ENCODE data around the gene CRYM. TPM values are rescaled to one million over a fixed set of nuclear protein-coding genes. Genes with fewer than 3 reads are reported as not detected.
"Not testable (repeated sequence)": the region's sequence is repeated elsewhere in the genome, so short reads cannot be mapped to it uniquely, and the experiment has no call there.

Gene CRYM
- total RNA-seq, 2 experiments from 2014 or later, result not detected

DNA sequence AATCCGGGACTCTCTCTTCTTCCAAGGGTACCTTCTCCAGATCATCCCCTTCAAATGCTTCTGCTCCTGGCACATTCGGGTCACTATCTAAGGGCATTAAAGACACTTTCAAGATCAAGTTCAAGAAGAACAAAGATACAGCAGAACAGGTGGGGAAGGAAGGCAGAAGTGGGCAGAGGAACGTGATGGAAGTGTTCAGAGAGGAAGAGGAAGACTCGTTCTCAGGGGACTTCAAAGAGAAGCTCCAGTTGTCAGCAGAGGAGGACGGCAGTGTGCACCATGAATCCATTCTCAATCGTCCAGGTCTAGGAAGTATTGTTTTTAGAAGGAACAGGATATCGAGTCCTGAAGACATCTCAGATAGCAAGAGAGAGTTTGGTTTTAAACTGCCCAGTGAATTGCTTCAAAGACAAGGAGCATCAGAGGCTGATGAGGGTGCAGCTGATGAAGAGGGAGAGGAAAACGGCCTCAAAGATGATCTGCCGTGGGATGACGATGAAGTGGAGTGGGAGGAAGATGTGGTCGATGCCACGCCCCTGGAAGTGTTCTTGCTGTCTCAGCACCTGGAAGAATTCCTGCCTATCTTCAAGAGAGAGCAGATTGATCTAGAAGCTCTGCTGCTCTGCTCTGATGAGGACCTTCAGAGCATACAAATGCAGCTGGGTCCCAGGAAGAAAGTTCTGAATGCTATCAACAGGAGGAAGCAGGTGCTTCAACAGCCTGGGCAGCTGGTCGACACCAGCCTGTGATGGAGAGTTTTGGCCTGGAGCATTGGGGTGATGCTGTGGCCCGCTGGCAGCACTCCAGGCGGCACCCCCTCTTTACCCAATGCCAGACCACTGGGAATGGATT lies 27.8 kb downstream of the CRYM start:
- H3K9me3 Mint-ChIP-seq, result no peaks in the 10 kb centered on the region
- DNase-seq, result no peak
- no peak overlapping the region for H3K27ac Mint-ChIP-seq
- H3K36me3 Mint-ChIP-seq (ENCODE audit: low read depth), result no peaks in the 10 kb centered on the region
- ChIA-PET CTCF (no interaction called here), POLR2A (no interaction called here)
- H3K27me3 Mint-ChIP-seq, result peaks cover 26% of the 10 kb centered on the region
- no peaks in the 10 kb centered on the region for H3K4me1 Mint-ChIP-seq
- no peak overlapping the region for H3K4me3 Mint-ChIP-seq

DNA sequence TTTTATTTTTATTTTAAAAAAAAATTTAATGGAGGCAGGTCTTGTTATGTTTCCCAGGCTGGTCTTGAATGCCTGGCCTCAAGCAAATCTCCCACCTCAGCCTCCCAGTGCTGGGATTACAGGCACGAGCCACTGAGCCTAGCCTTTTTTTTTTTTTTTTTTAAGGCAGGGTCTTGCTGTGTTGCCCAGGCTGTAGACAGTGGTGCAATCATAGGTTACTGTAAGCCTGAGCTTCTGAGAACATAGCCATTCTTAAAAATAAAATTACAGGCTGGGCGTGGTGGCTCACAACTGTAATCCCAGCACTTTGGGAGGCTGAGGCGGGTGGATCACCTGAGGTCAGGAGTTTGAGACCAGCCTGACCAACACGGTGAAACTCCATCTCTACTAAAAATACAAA lies 29.9 kb downstream of the CRYM start:
- DNase-seq; H3K27ac Mint-ChIP-seq; CTCF ChIA-PET; H3K36me3 Mint-ChIP-seq (ENCODE audit: low read depth); H3K4me3 Mint-ChIP-seq; POLR2A ChIA-PET; H3K9me3 Mint-ChIP-seq; H3K4me1 Mint-ChIP-seq: not testable (repeated sequence)
- peaks cover 29% of the 10 kb centered on the region for H3K27me3 Mint-ChIP-seq

DNA sequence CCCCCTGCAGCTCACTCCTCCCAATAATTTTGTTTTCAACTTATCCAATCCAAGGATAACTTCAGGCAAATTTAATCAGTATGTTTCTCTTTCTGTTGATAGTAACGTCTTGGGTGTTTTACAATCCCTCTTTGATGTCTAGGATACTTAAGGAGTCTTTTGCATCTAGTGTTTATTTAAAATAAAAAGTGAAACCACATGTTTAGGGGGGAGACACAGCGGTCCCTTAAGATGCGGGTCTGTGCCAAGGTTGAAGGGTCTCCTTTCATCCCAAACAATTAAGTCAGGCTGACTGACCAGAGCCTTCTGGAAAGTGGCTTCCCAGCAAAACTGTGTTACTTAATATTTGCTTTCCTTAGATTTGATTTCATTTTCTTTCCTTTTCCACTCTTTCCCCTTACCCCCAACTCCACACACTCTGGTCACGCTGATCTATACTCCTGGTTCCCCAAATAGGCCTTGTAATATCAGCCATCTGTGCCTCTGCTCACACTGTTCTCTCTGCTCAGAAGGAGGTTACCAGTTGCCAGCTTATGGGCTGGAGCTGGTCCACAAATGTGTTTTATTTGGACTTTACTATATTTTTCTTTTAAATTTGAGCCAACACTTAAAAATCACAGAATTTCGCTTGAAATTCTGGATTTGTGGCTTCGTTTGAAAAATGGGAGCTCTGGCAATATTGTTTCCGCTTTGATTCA lies 33.4 kb downstream of the CRYM start:
- Mint-ChIP-seq H3K4me3 (no peak overlapping the region), H3K9me3 (no peaks in the 10 kb centered on the region), H3K36me3 (ENCODE audit: low read depth) (no peaks in the 10 kb centered on the region), H3K27ac (no peak overlapping the region), H3K4me1 (no peaks in the 10 kb centered on the region), H3K27me3 (peaks cover 23% of the 10 kb centered on the region)
- ChIA-PET CTCF (interaction anchor here (0.6 kb wide), 1 partner anchor 169 kb away, joined by 3 read pairs; no protein-coding TSS in a partner anchor), POLR2A (no interaction called here)
- DNase-seq, result no peak

DNA sequence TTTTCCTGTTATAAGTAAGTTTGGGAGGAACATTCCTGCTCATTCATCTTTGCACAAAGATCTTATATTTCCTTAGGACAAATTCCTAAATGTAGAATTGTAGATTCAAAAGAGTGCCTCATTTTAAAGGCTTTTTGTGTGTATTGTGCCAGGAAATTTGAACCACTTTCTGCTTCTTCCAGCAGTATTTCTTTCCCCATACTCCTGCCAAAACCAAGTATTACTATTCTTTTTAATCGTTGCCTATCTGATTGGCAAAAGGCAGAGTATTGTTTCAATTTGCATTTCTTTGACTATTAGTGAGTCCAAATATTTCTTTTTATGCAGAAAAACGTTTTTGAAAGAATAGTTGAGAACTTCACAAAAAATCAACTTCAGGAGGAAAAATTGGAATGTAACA lies 35.3 kb downstream of the CRYM start:
- Mint-ChIP-seq H3K27ac (no peak overlapping the region), H3K4me3 (no peak overlapping the region), H3K9me3 (no peaks in the 10 kb centered on the region), H3K27me3 (peaks cover 22% of the 10 kb centered on the region), H3K4me1 (no peaks in the 10 kb centered on the region), H3K36me3 (ENCODE audit: low read depth) (no peaks in the 10 kb centered on the region)
- POLR2A ChIA-PET, result no interaction called here
- CTCF ChIA-PET, result no interaction called here
- DNase-seq, result no peak

DNA sequence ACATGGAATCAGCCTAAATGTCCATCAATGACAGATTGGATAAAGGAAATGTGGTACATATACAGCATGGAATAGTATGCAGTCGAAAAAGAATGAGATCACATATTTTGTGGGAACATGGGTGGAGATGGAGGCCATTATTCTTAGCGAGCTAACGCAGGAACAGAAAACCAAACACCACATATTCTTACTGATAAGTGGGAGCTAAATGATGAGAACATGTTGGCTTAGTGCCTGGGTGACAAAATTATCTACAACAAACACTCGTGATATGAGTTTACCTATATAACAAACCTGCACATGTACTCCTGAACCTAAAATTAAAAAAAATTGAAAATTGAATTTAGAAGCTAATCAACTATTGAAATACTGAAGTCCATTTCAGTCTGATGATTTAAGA lies 38.4 kb downstream of the CRYM start:
- ChIA-PET CTCF (no interaction called here), POLR2A (no interaction called here)
- H3K4me3 Mint-ChIP-seq, result no peak overlapping the region
- peaks cover 16% of the 10 kb centered on the region for H3K27me3 Mint-ChIP-seq
- H3K4me1 Mint-ChIP-seq, result no peaks in the 10 kb centered on the region
- no peak overlapping the region for H3K27ac Mint-ChIP-seq
- H3K36me3 Mint-ChIP-seq (ENCODE audit: low read depth), result no peaks in the 10 kb centered on the region
- H3K9me3 Mint-ChIP-seq, result no peaks in the 10 kb centered on the region
- DNase-seq, result no peak

DNA sequence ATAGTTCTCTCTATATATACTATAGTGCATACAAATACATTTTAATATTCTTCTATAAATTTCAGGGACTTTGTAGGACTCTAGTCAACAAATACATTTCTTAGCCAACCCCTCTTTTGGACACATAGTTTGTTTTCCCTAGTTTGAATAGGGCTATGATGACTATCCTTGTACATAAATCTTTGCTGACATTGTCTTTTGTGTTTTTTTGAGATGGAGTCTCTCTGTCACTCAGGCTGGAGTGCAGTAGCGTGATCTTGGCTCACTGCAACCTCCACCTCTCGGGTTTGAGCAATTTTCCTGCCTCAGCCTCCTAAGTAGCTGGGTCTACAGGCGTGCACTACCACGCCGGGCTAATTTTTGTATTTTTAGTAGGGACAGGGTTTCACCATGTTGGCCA lies 41.3 kb downstream of the CRYM start:
- ChIA-PET CTCF (no interaction called here), POLR2A (no interaction called here)
- H3K27me3 Mint-ChIP-seq, result peaks cover 27% of the 10 kb centered on the region
- H3K27ac Mint-ChIP-seq, result no peak overlapping the region
- no peak overlapping the region for H3K4me3 Mint-ChIP-seq
- DNase-seq, result no peak
- no peaks in the 10 kb centered on the region for H3K4me1 Mint-ChIP-seq
- no peaks in the 10 kb centered on the region for H3K9me3 Mint-ChIP-seq
- H3K36me3 Mint-ChIP-seq (ENCODE audit: low read depth), result no peaks in the 10 kb centered on the region

DNA sequence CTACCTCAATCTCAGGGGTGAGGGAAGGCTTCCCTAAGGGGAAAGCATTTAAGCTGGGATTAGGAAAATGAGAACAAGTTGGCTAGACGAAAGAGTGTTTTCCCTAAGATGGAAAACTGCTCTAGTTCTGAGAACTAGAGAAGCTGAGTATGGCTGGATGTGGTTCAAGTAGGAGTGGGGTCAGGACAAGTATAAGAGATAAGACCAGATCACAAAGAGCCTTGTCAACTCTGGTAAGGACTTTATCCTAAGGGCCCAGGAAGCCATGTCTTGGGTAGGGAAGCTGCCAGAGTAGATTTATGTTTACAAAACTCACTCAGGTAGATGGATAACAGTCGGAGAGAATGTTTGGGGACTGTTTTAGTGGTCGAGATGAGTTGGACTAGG lies 42.9 kb downstream of the CRYM start:
- no peaks in the 10 kb centered on the region for H3K36me3 Mint-ChIP-seq (ENCODE audit: low read depth)
- no peak overlapping the region for H3K4me3 Mint-ChIP-seq
- H3K27ac Mint-ChIP-seq, result no peak overlapping the region
- ChIA-PET CTCF (no interaction called here), POLR2A (no interaction called here)
- DNase-seq, result no peak
- H3K27me3 Mint-ChIP-seq, result peaks cover 36% of the 10 kb centered on the region
- H3K4me1 Mint-ChIP-seq, result no peaks in the 10 kb centered on the region
- H3K9me3 Mint-ChIP-seq, result no peaks in the 10 kb centered on the region

DNA sequence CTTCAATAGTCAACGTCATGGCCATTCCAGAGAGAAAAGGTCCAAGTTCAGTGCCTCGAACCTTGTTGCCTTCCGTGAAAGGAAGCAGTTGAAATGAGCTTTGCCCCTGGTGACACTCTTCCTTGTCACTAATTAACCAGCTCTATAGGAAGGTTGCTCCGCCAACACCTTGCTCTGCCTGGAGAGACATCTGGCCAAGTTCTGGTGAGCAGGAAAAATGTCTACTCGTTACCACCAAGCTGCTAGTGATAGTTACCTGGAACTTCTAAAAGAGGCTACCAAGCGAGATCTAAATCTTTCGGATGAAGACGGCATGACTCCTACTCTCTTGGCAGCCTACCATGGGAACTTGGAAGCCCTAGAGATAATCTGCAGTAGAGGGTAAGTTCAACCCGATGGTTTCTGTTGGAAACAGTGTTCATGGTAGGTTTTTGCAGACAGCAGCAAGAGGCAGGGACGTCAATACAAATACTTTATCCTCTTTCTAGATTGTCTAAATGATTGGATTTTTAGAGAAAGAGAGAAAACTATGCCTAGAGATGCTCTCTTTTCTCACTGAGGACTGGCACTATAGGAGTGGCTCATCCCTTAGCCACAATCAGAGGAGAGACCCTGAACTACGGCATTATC lies 44.5 kb downstream of the CRYM start, which contains the start of gene ANKS4B:
TSS of gene ANKS4B (plus strand) at position 179 of the 630 bp plus-strand sequence. CDS start at position 218, 39 bp downstream.
- Mint-ChIP-seq H3K9me3 (no peaks in the 10 kb centered on the region), H3K27me3 (peaks cover 39% of the 10 kb centered on the region), H3K27ac (no peak within 1 kb of the TSS), H3K36me3 (ENCODE audit: low read depth) (no peaks in the 10 kb centered on the region), H3K4me3 (no peak within 1 kb of the TSS), H3K4me1 (no peaks in the 10 kb centered on the region)
- ChIA-PET CTCF (no interaction called here), POLR2A (no interaction called here)
- DNase-seq, result no peak

DNA sequence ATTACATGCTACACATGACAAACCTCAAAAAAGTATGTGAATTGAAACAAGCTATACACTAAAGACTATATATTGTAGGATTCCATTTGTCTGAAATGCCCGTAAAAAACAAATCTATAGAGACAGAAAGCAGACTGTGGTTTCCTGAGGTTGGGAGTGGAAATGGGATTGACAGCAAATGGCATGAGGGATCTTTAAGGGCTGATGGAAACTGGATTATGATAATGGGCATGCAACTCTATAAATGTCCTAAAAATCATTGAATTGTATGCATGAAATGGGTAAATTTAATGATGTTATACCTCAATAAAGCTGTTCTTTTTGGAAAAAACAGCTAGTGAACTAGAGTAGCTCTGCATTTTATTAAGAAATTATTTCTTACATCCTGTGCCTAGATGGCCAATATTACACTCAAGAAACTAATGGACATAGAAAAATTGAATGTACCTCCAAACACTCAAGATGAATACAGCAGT lies 45.0 kb downstream of the CRYM start:
- Mint-ChIP-seq H3K36me3 (ENCODE audit: low read depth) (no peaks in the 10 kb centered on the region), H3K4me3 (no peak overlapping the region), H3K27ac (no peak overlapping the region), H3K27me3 (peaks cover 44% of the 10 kb centered on the region), H3K4me1 (no peaks in the 10 kb centered on the region), H3K9me3 (no peaks in the 10 kb centered on the region)
- POLR2A ChIA-PET, result no interaction called here
- no peak for DNase-seq
- CTCF ChIA-PET, result no interaction called here

DNA sequence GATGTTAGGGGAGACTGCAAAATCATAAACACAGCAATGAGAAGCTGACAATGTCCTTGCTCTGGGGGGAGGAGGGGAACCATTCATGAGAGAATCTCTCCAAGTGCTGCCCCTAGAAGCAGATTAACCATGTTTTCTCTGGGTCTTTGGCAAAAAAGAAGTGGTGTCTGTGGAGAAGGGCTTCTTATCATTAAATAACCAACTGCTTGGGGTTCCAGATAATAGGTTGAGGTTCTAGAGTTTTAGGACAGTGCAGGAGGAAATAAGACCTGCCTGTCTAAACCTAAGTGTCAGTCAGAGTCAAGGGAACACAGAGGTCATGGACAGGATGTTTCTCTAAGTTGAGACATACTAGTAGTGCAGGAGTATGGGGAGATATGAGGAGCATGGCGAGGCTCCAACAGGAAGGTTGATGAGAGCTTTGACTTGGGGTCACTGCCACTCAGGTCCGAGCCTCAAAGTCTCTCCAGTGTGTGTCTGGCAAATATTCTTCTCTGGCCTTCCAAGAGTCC lies 49.7 kb downstream of the CRYM start:
- Mint-ChIP-seq H3K36me3 (ENCODE audit: low read depth) (no peaks in the 10 kb centered on the region), H3K9me3 (no peaks in the 10 kb centered on the region), H3K27ac (no peak overlapping the region), H3K27me3 (peaks cover 59% of the 10 kb centered on the region), H3K4me1 (peaks cover 11% of the 10 kb centered on the region), H3K4me3 (no peak overlapping the region)
- no peak for DNase-seq
- CTCF ChIA-PET, result interaction anchor here (0.6 kb wide), 1 partner anchor 8 kb away, joined by 3 read pairs; no protein-coding TSS in a partner anchor
- POLR2A ChIA-PET, result no interaction called here

DNA sequence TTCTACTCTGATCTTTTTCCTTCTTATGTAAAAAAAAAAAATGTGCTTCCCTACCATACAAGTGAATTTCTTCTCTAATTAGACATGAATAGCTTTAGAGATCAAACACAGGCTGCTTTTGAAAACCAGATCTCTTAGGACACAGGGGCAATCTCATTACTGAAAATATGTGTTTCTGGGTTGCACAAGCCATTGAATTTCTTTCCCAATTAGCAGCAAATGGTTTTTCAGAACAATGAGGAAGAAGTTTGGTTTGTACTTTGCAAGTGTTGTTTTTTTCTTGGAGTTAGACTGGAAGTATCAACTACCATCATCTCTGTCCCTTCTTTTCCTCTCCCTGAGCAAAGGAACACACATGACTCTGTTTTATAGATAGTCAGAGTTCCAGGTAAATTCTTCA lies 50.2 kb downstream of the CRYM start:
- Mint-ChIP-seq H3K4me3 (no peak overlapping the region), H3K9me3 (no peaks in the 10 kb centered on the region), H3K27me3 (peaks cover 56% of the 10 kb centered on the region), H3K36me3 (ENCODE audit: low read depth) (no peaks in the 10 kb centered on the region), H3K4me1 (peaks cover 12% of the 10 kb centered on the region), H3K27ac (no peak overlapping the region)
- ChIA-PET POLR2A (no interaction called here), CTCF (no interaction called here)
- DNase-seq, result no peak

DNA sequence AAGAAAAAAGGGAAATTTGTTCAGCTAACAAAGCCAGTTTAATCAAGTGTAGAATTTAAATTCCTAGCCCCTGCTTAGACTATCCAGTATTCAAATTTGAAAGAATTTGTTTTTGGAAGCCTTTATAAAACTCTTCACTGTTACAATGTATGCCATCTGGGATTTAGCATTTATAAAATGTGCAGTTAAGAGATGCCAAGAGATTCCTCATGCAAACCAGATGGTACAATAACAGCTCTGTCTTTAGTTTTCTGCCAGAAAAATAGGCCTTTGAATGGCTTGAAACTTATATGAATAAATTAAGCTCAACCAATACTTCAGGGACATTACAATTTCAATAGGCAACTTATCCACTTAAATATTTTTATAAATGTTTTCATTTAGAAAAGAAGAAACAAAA lies 51.3 kb downstream of the CRYM start:
- ChIA-PET POLR2A (no interaction called here), CTCF (no interaction called here)
- Mint-ChIP-seq H3K4me3 (no peak overlapping the region), H3K36me3 (ENCODE audit: low read depth) (no peaks in the 10 kb centered on the region), H3K4me1 (peaks cover 14% of the 10 kb centered on the region), H3K9me3 (no peaks in the 10 kb centered on the region), H3K27ac (no peak overlapping the region), H3K27me3 (peaks cover 55% of the 10 kb centered on the region)
- no peak for DNase-seq

DNA sequence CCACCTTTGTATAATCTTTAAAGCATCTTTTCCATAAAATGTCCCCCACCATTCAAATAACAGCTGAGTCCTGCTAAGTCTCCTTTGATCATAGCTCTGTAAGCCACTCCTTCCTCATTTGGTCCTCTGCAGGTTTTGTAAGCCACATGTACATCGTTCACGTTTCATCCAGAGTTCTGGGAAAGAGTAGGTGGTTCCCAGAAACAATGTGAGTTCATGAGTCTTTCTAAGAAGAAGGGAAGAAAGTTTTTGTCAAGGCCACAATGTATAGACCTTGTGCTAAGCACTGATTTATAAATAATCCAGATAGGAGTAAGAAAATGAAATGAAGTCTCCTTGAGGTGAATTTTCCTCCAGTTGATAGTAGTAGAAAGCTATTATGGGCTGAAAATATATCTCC lies 53.3 kb downstream of the CRYM start:
- ChIA-PET CTCF (interaction anchor here (0.6 kb wide), 1 partner anchor 83 kb away, joined by 5 read pairs; no protein-coding TSS in a partner anchor), POLR2A (no interaction called here)
- no peak overlapping the region for H3K27ac Mint-ChIP-seq

More for the DNA sequence above, 53.3 kb downstream of the CRYM start:
- DNase-seq, result no peak
- peaks cover 57% of the 10 kb centered on the region for H3K27me3 Mint-ChIP-seq
- peaks cover 14% of the 10 kb centered on the region for H3K4me1 Mint-ChIP-seq
- H3K9me3 Mint-ChIP-seq, result no peaks in the 10 kb centered on the region
- H3K36me3 Mint-ChIP-seq (ENCODE audit: low read depth), result no peaks in the 10 kb centered on the region
- H3K4me3 Mint-ChIP-seq, result no peak overlapping the region
